Measurements from ENCODE around the gene NSMCE1.

DNA sequence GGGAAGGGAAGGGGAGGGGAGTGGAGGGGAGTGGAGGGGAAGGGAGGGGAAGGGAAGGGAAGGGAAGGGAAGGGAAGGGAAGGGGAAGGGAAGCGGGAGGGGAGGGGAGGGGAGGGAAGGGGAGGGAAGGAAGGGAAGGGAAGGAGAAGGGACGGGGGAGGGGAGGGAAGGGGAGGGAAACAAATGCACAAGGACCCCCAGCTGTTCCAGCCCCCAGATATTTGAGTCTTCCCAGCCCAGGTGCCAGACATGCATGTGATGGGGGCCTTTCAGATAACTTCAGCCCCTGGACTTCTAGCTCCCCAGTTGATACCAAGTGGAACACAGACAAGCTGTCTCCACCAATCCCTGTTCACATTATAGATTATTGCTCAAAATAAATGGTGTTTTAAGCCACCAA lies 79.9 kb downstream of the NSMCE1 start:
- TF ChIP-seq, protein P1, sequence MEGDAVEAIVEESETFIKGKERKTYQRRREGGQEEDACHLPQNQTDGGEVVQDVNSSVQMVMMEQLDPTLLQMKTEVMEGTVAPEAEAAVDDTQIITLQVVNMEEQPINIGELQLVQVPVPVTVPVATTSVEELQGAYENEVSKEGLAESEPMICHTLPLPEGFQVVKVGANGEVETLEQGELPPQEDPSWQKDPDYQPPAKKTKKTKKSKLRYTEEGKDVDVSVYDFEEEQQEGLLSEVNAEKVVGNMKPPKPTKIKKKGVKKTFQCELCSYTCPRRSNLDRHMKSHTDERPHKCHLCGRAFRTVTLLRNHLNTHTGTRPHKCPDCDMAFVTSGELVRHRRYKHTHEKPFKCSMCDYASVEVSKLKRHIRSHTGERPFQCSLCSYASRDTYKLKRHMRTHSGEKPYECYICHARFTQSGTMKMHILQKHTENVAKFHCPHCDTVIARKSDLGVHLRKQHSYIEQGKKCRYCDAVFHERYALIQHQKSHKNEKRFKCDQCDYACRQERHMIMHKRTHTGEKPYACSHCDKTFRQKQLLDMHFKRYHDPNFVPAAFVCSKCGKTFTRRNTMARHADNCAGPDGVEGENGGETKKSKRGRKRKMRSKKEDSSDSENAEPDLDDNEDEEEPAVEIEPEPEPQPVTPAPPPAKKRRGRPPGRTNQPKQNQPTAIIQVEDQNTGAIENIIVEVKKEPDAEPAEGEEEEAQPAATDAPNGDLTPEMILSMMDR (IDR thresholded peaks at IDR 0.05 in 8 of 11, conservative IDR thresholded peaks at IDR 0.05 in 3 of 11) = no peak
- TF ChIP-seq POLR2A (IDR thresholded peaks at IDR 0.05) = no peak

Data from spleen (tissue), 7 donors.